Measurements from ENCODE around the gene INPP4B. TPM values are rescaled to one million over a fixed set of nuclear protein-coding genes. Genes with fewer than 3 reads are reported as not detected.

INPP4B gene
- total and polyA plus RNA-seq, 7 experiments from 2014 or later: 52.8 to 77.5 (median 64.2) TPM

- Mint-ChIP-seq H3K4me3 (peak overlapping the region in 1 of 10 donors; percentile 23), H3K9me3 (peaks cover 0 to 6% (median 0%) of the 10 kb centered on the region in 11 donors), H3K27me3 (no peaks in the 10 kb centered on the region), H3K27ac (peak overlapping the region in 1 of 9 donors; percentile 22), H3K4me1 (peaks cover 10 to 86% (median 70%) of the 10 kb centered on the region in 7 donors), H3K36me3 (peaks cover 7 to 45% (median 29%) of the 10 kb centered on the region in 5 donors)
- intact Hi-C loops (cut with micrococcal nuclease): no loop called here
- Histone ChIP-seq H3K27ac (ENCODE audit: low read depth, low read length) (no peak overlapping the region), H3K36me3 (ENCODE audit: control insufficient read depth in 2 of 3, insufficient read depth in 3 of 3, low read length in 3 of 3) (no peaks in the 10 kb centered on the region), H3K27me3 (ENCODE audit: control insufficient read depth in 2 of 2, insufficient read depth in 2 of 2, low read length in 2 of 2) (no peaks in the 10 kb centered on the region), H3K9me3 (ENCODE audit: control insufficient read depth in 2 of 3, low read length in 3 of 3) (no peaks in the 10 kb centered on the region), H3K4me1 (ENCODE audit: control insufficient read depth in 2 of 2, insufficient read depth in 2 of 2, low read length in 2 of 2) (peaks cover 0 to 8% of the 10 kb centered on the region in 2 donors), H3K4me3 (ENCODE audit: low read length) (no peak overlapping the region)
- no peak for ATAC-seq
- ChIA-PET POLR2A (no interaction called here), CTCF (no interaction called here)
- no peak for DNase-seq
Measured at GRCh38 chr4:142336251-142336934, 509.7 kb downstream of the INPP4B start.

GRCh38 chr4:142334931-142335330 is 511.2 kb downstream of the INPP4B start:
- DNase-seq (no peak), ATAC-seq (no peak)
- peaks cover 0 to 9% of the 10 kb centered on the region in 2 donors for H3K4me1 ChIP-seq (ENCODE audit: control insufficient read depth in 2 of 2, insufficient read depth in 2 of 2, low read length in 2 of 2)
- H3K4me1 Mint-ChIP-seq: peaks cover 19 to 86% (median 72%) of the 10 kb centered on the region in 7 donors
- H3K36me3 ChIP-seq (ENCODE audit: control insufficient read depth in 2 of 3, insufficient read depth in 3 of 3, low read length in 3 of 3): no peaks in the 10 kb centered on the region
- intact Hi-C loops (cut with micrococcal nuclease): loop anchor here in 1 of 2 donors (5.0 kb wide), 1 partner anchor 48 kb away; no protein-coding TSS in a partner anchor
- peaks cover 7 to 51% (median 29%) of the 10 kb centered on the region in 5 donors for H3K36me3 Mint-ChIP-seq
- no peaks in the 10 kb centered on the region for H3K27me3 ChIP-seq (ENCODE audit: control insufficient read depth in 2 of 2, insufficient read depth in 2 of 2, low read length in 2 of 2)
- no peak overlapping the region for H3K4me3 ChIP-seq (ENCODE audit: low read length)
- H3K27ac Mint-ChIP-seq: peak overlapping the region in 3 of 9 donors; percentile 17 to 48 (median 31)
- H3K27ac ChIP-seq (ENCODE audit: low read depth, low read length): no peak overlapping the region
- no peaks in the 10 kb centered on the region for H3K9me3 ChIP-seq (ENCODE audit: control insufficient read depth in 2 of 3, low read length in 3 of 3)
- H3K4me3 Mint-ChIP-seq: peak overlapping the region in 2 of 10 donors; percentile 20 to 35
- H3K9me3 Mint-ChIP-seq: peaks cover 0 to 6% (median 0%) of the 10 kb centered on the region in 11 donors
- no peaks in the 10 kb centered on the region for H3K27me3 Mint-ChIP-seq
- POLR2A ChIA-PET: no interaction called here
- CTCF ChIA-PET: no interaction called here

GRCh38 chr4:142331646-142332045 is 514.5 kb downstream of the INPP4B start:
- Histone ChIP-seq H3K4me3 (ENCODE audit: low read length) (no peak overlapping the region), H3K4me1 (ENCODE audit: control insufficient read depth in 2 of 2, insufficient read depth in 2 of 2, low read length in 2 of 2) (peaks cover 3 to 16% of the 10 kb centered on the region in 2 donors), H3K27ac (ENCODE audit: low read depth, low read length) (no peak overlapping the region), H3K9me3 (ENCODE audit: control insufficient read depth in 2 of 3, low read length in 3 of 3) (no peaks in the 10 kb centered on the region), H3K27me3 (ENCODE audit: control insufficient read depth in 2 of 2, insufficient read depth in 2 of 2, low read length in 2 of 2) (no peaks in the 10 kb centered on the region), H3K36me3 (ENCODE audit: control insufficient read depth in 2 of 3, insufficient read depth in 3 of 3, low read length in 3 of 3) (no peaks in the 10 kb centered on the region)
- Mint-ChIP-seq H3K4me1 (peaks cover 26 to 90% (median 81%) of the 10 kb centered on the region in 7 donors), H3K4me3 (peak overlapping the region in 1 of 10 donors; percentile 21), H3K9me3 (peaks cover 0 to 6% (median 0%) of the 10 kb centered on the region in 11 donors), H3K36me3 (peaks cover 9 to 51% (median 32%) of the 10 kb centered on the region in 5 donors), H3K27ac (peak overlapping the region in 2 of 9 donors; percentile 17 to 32), H3K27me3 (no peaks in the 10 kb centered on the region)
- CTCF ChIA-PET: interaction anchor here (0.9 to 1.4 kb wide), 3 partner anchors 21 to 48 kb away, joined by 3 to 5 read pairs (median 3); no protein-coding TSS in a partner anchor
- ATAC-seq (no peak), DNase-seq (no peak)
- POLR2A ChIA-PET: interaction anchor here (1.3 kb wide), 1 partner anchor 72 kb away, joined by 3 read pairs; no protein-coding TSS in a partner anchor
- intact Hi-C loops (cut with micrococcal nuclease): loop anchor here (2.0 to 5.0 kb wide), 3 partner anchors 15 to 44 kb away; no protein-coding TSS in a partner anchor

- H3K27me3 Mint-ChIP-seq: no peaks in the 10 kb centered on the region
- no peak for ATAC-seq
Measured at GRCh38 chr4:142331132-142331531, 515.0 kb downstream of the INPP4B start.

GRCh38 chr4:142330311-142330710 is 515.8 kb downstream of the INPP4B start:
- H3K4me1 Mint-ChIP-seq: peaks cover 26 to 92% (median 85%) of the 10 kb centered on the region in 7 donors
- H3K27me3 ChIP-seq (ENCODE audit: control insufficient read depth in 2 of 2, insufficient read depth in 2 of 2, low read length in 2 of 2): no peaks in the 10 kb centered on the region
- ChIA-PET CTCF (interaction anchor here (1.4 kb wide), 1 partner anchor 26 kb away, joined by 3 read pairs; no protein-coding TSS in a partner anchor), POLR2A (no interaction called here)
- DNase-seq (no peak), ATAC-seq (no peak)
- H3K4me3 ChIP-seq (ENCODE audit: low read length): no peak overlapping the region
- no peaks in the 10 kb centered on the region for H3K27me3 Mint-ChIP-seq
- peaks cover 0 to 3% (median 0%) of the 10 kb centered on the region in 11 donors for H3K9me3 Mint-ChIP-seq
- no peaks in the 10 kb centered on the region for H3K36me3 ChIP-seq (ENCODE audit: control insufficient read depth in 2 of 3, insufficient read depth in 3 of 3, low read length in 3 of 3)
- H3K36me3 Mint-ChIP-seq: peaks cover 7 to 42% (median 27%) of the 10 kb centered on the region in 5 donors
- peak overlapping the region in 3 of 9 donors; percentile 21 to 41 (median 30) for H3K27ac Mint-ChIP-seq
- peak overlapping the region in 1 of 10 donors; percentile 21 for H3K4me3 Mint-ChIP-seq
- intact Hi-C loops (cut with micrococcal nuclease): loop anchor here (1.0 to 5.0 kb wide), 4 partner anchors 9 to 43 kb away; no protein-coding TSS in a partner anchor
- no peak overlapping the region for H3K27ac ChIP-seq (ENCODE audit: low read depth, low read length)
- H3K4me1 ChIP-seq (ENCODE audit: control insufficient read depth in 2 of 2, insufficient read depth in 2 of 2, low read length in 2 of 2): peaks cover 3 to 24% of the 10 kb centered on the region in 2 donors
- no peaks in the 10 kb centered on the region for H3K9me3 ChIP-seq (ENCODE audit: control insufficient read depth in 2 of 3, low read length in 3 of 3)

More at GRCh38 chr4:142331132-142331531, 515.0 kb downstream of the INPP4B start:
- CTCF ChIA-PET: interaction anchor here (0.9 to 1.4 kb wide), 3 partner anchors 21 to 48 kb away, joined by 3 to 5 read pairs (median 3); no protein-coding TSS in a partner anchor
- Mint-ChIP-seq H3K36me3 (peaks cover 9 to 49% (median 30%) of the 10 kb centered on the region in 5 donors), H3K9me3 (peaks cover 0 to 5% (median 0%) of the 10 kb centered on the region in 11 donors), H3K4me3 (peak overlapping the region in 5 of 10 donors; percentile 5 to 48 (median 17)), H3K27ac (peak overlapping the region in 2 of 9 donors; percentile 21 to 41), H3K4me1 (peaks cover 28 to 92% (median 85%) of the 10 kb centered on the region in 7 donors)
- Histone ChIP-seq H3K9me3 (ENCODE audit: control insufficient read depth in 2 of 3, low read length in 3 of 3) (no peaks in the 10 kb centered on the region), H3K27me3 (ENCODE audit: control insufficient read depth in 2 of 2, insufficient read depth in 2 of 2, low read length in 2 of 2) (no peaks in the 10 kb centered on the region), H3K36me3 (ENCODE audit: control insufficient read depth in 2 of 3, insufficient read depth in 3 of 3, low read length in 3 of 3) (no peaks in the 10 kb centered on the region), H3K27ac (ENCODE audit: low read depth, low read length) (no peak overlapping the region), H3K4me3 (ENCODE audit: low read length) (no peak overlapping the region), H3K4me1 (ENCODE audit: control insufficient read depth in 2 of 2, insufficient read depth in 2 of 2, low read length in 2 of 2) (peaks cover 3 to 20% of the 10 kb centered on the region in 2 donors)
- POLR2A ChIA-PET: interaction anchor here (0.7 to 1.3 kb wide), 2 partner anchors 27 to 72 kb away, joined by 3 read pairs; no protein-coding TSS in a partner anchor
- intact Hi-C loops (cut with micrococcal nuclease): loop anchor here (2.0 to 5.0 kb wide), 3 partner anchors 16 to 44 kb away; no protein-coding TSS in a partner anchor
- no peak for DNase-seq

GRCh38 chr4:142329313-142329712 is 516.8 kb downstream of the INPP4B start:
- H3K36me3 Mint-ChIP-seq: peaks cover 4 to 48% (median 33%) of the 10 kb centered on the region in 5 donors
- POLR2A ChIA-PET: interaction anchor here (0.6 kb wide), 1 partner anchor 11 kb away, joined by 3 read pairs; no protein-coding TSS in a partner anchor
- peaks cover 0 to 2% (median 0%) of the 10 kb centered on the region in 11 donors for H3K9me3 Mint-ChIP-seq
- Histone ChIP-seq H3K4me1 (ENCODE audit: control insufficient read depth in 2 of 2, insufficient read depth in 2 of 2, low read length in 2 of 2) (peaks cover 9 to 28% of the 10 kb centered on the region in 2 donors), H3K36me3 (ENCODE audit: control insufficient read depth in 2 of 3, insufficient read depth in 3 of 3, low read length in 3 of 3) (no peaks in the 10 kb centered on the region), H3K9me3 (ENCODE audit: control insufficient read depth in 2 of 3, low read length in 3 of 3) (no peaks in the 10 kb centered on the region), H3K27me3 (ENCODE audit: control insufficient read depth in 2 of 2, insufficient read depth in 2 of 2, low read length in 2 of 2) (no peaks in the 10 kb centered on the region), H3K4me3 (ENCODE audit: low read length) (no peak overlapping the region), H3K27ac (ENCODE audit: low read depth, low read length) (no peak overlapping the region)
- DNase-seq (no peak), ATAC-seq (no peak)
- CTCF ChIA-PET: no interaction called here
- peak overlapping the region in 3 of 9 donors; percentile 33 to 78 (median 59) for H3K27ac Mint-ChIP-seq
- H3K4me3 Mint-ChIP-seq: peak overlapping the region in 1 of 10 donors; percentile 47
- H3K4me1 Mint-ChIP-seq: peaks cover 29 to 93% (median 86%) of the 10 kb centered on the region in 7 donors
- H3K27me3 Mint-ChIP-seq: no peaks in the 10 kb centered on the region
- intact Hi-C loops (cut with micrococcal nuclease): no loop called here
